Measurements from ENCODE around the gene ZCCHC24.

Gene ZCCHC24

DNA sequence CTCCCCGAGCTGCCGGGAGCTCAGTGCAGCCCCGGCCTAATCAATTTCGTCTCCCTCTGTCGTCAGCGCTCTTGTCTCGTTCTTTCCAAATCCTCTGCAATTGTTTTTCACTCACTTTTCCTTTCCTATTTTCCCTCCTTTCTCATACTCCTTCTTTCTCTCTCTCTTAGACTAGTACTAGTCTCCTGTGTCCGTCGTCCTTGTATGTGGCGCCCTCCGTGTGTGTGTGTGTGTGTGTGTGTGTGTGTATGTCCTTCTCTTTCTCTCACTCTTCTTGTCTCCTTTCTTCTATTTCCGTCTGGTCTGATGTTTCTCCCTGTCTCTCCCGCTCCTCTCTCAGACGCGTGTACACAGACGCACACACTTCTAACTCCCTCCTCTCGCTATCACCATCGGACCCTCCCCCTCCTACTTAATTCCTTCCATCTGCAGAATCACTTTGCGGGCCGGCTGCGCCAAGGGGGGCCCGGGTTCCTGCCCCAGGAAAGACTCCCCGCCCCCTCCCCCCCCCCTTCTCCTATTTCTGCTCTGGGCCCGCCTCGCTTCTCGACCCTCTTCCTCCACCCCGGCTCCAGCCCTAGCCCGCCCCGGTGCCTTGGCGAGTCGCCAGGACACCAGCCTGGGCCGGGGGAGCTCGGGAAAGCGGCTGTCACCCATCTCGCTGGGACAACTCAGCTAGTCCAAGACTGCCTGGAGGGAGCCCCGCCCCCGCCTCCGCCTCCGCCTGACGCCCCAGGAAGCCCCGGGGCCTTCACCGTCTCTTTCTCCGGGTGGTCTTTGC, 743 bp upstream of the ZCCHC24 start:
- peak in 1 of 4 experiments; percentile 9 for DNase-seq

GRCh38 chr10:79444199-79445119, 965 bp downstream of the ZCCHC24 start:
- peak in 2 of 4 experiments; percentile 5 to 15 for DNase-seq

DNA sequence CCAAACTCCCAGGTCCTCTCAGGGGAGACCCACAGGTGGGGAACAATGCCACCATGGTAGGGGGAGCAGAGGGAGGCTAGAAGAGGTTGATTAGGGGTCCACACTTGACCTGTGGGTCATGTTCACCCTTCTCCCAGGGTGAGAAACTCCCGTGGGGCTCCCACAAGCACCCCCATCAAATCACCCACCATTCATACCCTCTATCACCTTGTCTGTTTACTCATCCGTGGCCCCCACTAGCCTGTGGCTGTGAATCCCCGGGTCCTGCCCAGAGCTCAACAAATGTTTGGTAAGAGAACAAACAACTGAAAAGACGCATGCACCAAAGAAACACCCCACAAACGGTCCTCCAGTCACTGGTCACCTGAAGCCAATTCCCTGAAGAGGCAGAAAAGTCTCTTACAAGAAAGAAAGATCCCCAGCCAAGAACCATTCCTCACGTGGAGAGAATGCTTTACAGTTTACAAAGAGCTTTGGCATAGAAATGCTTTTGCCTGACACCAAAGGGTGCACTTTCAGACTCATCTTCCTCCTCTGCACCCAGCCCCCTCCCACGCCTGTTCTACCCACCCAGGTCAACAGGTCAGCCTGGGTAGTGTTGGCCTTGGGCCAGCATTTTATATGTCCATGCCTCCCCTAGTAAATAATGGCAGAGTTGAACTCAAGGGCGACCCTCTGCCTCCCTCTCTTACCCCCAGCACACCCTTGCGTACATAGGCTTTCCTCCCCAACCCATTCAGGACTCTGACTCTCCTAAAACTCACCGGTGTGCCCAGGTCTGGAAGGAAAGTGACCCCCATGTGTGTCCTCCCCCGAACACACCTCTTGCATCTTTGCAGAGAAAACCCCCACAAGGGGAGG, 1.9 kb downstream of the ZCCHC24 start:
- DNase-seq = no peak

DNA sequence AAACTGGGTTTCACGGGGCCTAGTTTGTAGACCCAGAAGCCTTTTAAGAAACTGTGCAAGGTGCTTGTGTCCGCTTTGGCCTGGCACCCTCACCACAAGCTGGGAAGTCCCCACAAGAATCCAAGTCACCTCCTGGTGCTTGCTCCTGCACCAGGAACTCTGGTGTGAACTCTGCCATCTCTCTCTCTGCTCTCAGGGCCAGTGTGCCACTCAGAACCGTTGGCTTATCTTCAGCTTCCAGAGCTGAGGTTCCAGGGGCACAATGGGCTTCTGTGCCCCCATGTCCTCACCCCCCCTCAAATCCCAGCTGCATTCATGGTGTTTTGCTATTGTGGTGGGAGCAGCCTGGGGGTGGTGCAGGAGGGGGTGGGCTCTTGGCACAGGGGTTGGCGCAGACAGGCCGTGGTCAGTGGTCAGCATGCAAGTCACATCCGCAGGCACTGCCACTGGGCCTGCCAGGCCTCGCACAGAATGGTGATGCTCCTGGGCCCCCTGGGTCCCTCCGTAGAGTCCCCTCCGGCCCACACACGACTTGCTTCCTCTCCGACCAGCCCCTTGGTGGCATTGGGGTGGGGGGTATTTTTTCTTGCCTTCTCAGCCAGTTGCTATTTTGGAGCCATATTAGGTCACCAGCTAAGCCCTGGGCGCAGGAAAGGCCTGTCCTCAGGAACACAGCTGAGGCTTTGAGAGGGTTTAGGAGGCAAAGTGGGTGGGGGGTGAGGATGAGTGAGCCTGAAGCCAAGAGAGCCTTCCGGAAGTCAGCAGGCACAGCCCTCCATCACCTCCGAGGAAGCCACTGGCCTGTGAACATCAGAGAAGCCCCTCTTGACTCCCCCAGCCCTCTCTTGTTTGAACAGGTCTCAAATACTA, 3.0 kb downstream of the ZCCHC24 start:
- DNase-seq = no peak

DNA sequence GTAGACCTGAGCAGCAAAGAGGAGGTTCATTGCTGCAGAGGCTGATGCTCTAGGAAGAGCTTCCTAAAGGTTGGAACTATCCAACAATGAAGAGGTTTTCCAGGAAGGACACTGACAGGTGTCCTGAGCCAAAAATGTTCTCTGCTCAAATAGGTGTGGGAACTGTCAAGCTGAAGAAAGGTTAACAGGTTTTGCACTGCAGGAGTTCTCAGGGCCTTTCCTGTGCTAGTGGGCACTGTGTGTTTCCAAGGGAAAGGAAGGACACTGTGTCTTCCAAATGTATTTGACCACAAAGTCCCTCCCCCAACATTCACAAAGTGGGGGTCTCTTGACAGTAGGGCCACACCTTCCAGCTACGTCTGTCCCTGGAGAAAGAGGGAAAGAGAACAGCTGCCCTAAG, 4.0 kb downstream of the ZCCHC24 start:
- DNase-seq = no peak

GRCh38 chr10:79440281-79440680, 5.1 kb downstream of the ZCCHC24 start:
- no peak for DNase-seq

DNA sequence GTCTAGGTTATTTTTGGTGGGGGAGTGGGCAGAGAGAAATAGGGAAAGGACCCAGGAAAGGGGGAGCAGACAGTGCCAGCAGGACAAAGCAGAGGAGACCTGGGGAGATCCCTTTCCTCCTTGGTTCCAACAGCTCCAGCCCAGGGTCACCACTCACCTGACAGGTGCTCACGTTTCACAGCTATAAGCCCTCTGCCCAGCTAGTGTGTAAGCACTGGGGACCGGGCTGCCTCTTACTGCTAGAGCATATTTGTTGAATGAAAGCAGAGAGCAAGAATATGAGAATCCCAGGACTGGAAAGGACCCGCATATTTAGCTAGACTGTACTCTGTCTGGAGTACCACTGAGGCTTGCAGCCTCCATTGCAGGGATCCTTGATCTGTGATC, 6.7 kb downstream of the ZCCHC24 start:
- no peak for DNase-seq

GRCh38 chr10:79438021-79438698, 7.3 kb downstream of the ZCCHC24 start:
- DNase-seq = no peak

DNA sequence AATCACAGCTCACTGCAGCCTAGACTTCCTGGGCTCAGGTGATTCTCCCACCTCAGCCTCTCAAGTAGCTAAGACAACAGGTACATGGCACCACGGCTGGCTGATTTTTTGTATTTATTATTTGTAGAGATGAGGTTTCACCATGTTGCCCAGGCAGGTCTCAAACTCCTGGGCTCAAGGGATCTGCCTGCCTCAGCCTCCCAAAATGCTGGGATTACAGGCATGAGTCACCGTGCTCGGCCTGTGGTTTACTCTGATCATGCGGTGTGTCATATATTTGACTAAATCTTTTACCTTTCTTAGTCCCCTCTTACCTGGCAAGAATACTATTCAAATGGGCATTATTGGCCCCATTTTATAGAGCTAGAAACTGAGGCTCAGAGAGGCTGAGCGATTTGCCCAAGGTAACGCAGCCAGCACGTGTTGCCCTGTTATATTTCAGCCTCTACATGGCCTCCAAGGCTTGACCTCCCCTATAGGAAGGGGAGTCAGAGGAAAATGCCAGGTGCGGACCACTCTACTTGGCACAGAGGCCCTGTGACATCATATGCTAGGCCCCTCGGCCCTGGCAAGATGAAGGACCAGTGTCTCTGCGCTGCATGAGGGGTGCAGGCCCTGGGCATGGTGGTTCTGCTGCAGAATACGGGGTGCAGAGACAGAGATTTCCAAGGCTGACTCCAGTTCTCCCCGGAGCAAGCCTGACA, 8.2 kb downstream of the ZCCHC24 start:
- no peak for DNase-seq

DNA sequence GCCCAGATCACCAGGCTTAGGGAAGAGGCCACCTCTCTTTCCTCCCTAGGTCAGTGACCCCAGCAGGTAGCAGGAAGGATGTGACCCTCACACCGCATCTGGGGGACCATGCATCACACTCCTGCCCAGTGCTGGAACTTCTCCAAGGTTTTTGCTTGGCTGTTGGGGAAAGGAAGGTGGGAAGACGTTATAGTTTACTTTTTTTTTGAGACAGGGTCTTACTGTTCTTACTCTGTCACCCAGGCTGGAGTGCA, 8.6 kb downstream of the ZCCHC24 start:
- DNase-seq = no peak

DNA sequence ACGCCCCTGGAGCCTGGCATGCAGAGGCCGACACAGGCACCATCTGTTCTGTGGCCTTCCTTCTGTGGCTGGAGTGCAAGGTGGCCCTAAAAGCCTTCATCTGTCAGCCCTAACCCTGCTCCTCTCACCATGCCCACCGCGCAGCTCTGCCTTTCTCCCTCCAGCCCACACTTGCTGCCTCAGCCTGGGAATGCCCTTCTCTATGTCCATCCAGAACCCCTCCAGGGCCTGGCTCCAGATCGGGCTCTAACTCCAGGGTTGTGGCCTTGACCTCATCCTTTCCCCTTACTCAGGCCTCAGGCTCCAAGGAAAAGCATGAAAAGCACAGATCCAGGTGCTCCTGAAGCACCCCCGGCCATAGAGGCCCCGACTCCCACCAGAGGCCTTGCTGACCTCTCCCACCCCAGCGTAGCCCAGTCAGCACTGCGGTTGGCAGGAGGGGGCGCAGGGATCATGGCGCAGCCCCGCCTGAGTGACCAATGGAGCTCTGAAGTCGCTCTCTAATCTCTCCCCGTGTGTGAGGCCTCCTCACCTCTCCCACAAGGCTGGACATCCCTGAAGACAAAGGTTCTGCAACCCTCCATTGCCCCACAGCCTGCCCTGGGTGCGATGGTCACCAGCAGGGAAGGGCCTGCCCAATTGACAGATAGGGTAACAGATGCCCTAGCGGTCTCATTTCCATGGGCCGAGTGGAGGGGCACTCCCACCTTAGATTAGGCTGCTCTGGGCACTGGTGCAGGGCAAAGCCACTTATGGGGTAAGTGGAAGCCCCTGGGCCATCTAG, 9.2 kb downstream of the ZCCHC24 start:
- DNase-seq = no peak

DNA sequence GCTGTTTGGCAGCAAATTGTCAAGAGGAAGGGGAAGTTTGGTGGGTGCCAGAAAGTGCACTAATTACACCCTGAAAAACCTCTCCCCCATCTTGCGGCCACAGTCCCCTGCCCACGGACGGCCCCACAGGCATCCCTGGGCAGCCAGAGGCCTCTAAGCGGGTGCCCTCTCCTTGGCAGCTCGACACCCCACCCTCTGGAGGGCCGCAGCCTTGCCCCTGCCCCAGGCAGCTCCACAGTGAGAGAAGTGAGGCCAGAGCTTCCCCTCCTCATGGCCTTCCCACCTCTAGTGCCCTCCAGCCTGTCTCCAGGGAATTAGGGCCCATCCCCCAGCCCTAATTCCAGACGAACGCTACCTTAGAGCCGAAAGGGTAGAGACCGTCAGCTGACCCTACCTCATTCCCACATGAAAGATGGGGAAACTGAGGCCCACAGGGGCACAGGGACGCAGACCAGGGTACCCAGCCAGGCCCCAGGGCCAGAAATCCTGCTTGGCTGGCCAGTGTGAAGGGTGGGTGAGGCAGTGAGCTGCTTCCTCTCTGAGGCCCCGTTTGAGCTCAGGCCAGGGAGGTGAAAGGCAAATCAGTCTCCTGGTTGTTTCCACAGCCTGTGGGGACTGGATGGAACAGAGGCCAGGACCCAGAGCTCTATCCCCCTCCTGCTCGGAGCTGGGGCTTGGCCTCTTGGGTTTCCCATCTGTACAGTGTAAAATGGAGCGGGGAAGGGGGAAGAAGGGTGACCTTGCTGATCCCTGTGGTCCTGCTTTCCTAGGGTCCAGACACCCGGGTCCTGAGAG, 10.0 kb downstream of the ZCCHC24 start:
- no peak for DNase-seq

DNA sequence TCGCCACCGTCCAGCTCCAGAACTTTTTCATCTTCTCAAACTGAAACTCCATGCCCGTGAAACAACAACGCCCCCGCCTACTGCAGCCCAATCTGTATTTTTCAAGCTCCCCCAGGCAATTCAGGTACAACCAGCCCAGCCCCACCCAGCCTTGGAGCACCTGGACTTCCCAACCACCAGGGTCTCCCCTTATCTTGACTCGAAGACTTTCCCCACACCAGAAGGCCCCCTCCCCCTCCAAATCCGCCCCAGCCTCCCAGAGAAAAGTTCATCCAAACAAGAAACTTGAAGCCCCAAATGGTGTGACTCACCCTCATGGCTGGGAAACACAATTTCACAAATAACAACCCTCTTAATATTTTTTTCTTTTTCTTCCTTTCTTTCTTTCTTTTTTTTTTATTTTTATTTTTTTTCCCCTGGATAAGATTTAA, 10.6 kb downstream of the ZCCHC24 start:
- no peak for DNase-seq

DNA sequence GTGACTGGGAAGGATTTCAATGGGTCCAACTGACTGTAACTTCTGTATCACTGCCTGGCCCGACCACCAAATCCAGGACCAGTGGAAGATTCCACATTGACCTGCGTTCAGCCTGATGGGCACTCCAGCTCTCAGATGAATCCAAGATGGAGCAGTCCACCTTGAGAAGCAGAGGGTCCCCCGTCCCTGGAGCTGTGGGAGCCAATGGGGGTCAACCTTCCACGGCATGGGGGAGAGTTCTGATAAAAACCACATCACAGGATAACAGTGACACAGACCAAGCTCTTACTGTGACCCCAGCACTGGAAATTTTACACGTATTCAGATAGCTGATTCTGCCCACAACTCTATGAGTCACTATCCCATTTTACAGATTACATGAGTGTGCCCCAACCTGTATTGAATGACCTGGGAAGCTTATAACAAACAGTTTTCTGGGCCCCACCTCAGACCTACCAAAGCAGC, 11.2 kb downstream of the ZCCHC24 start:
- no peak for DNase-seq

- no peak for DNase-seq
Observed at GRCh38 chr10:79433324-79434222, 11.9 kb downstream of the ZCCHC24 start.

DNA sequence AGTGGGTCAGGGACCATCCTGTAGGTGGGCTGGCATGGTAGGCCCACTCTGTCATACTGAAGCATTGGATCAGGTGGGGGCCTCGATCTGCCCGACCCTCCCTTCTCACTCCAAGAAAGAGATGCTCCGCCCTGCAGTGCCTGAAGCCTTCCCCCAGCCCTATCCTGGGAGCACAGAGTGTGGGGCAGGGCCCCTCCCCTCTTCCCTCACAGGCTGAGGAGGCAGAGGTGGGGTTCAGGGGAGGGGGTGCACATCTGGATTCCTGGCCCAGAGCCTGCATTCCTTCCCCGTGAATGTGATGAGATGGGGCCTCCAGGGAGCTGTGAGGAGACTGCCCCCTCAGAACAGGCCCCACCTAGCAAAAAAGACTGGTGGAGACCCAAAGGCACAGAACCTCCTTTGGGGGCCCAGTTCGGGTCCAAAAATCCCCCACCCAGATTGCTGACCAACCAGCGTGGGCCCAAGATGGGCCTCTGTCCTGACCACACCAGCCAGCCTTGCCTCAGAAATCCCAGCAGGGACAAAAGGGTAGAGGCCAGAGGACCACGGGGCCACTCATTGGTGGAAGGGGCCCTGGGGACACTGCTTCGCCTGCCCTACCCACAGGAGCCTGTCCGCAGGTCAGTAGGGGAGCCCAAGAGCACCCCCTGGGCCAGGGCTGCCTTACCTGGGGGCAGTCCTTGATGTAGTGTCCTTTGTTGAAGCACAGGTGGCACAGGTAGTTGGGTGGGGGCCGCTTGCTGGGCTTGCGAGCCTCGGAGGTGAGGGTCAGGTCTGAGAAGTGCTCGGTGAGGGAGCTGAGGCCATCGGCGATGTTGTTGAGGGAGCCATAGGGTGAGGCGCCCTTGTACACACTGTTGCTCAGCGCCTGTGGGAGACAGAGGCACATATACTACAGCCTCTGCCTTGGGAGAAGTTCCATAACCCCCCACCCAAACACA, 13.3 kb downstream of the ZCCHC24 start:
- DNase-seq = no peak

DNA sequence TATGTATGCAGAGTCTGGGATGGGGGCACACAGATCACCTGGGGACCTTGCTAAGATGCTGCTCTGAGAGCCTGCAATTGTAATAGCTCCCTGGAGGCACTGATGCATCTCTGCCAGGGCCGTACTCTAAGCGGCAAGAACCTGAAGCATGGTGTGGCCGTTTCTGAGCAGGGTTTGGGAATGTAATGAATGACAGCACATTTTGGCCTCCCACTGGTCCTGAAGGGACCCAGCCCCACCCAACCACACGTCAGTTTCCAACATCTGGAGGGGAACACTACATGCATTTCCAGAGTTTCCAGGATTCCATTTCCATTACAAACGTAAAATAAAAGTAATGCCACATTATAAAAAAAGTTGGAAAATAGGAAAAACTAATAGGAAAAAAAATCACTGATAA, 14.0 kb downstream of the ZCCHC24 start:
- DNase-seq = no peak
